ENCODE data around the gene GIGYF2. TPM values are rescaled to one million over a fixed set of nuclear protein-coding genes. Genes with fewer than 3 reads are reported as not detected.

The GIGYF2 gene
- total and polyA plus RNA-seq, 11 donors = 25.3 to 78.1 (median 56.5) TPM

DNA sequence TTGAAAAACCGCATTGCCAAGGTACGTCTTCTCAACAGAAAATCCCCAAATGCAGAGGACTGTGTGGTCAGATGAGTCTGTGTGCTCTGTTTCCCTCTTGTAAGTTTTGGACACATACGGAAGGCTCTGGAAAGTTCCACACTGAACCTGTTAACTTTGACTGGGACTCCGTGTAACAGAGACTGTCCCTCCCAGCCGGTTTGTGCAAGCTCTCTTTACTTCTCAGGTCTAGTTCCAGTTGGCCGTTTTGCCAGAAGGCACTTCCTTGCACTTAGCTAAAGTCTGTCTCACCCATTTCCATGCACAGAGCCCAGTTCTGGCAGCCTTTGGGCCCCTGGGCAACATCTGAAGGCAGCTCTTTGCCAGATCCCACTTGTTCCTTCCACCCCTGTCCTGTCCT lies 41.7 kb upstream of the GIGYF2 start:
- WGBS, 4 donors = 81 to 86% (median 81%) methylated on average over 6 of the region's 6 CpGs
- Histone ChIP-seq H3K27ac (no peak overlapping the region), H3K36me3 (no peaks in the 10 kb centered on the region), H3K4me1 (peaks cover 0 to 26% (median 9%) of the 10 kb centered on the region in 12 donors), H3K9me3 (no peaks in the 10 kb centered on the region), H3K27me3 (no peaks in the 10 kb centered on the region), H3K4me3 (no peak overlapping the region)
- TF ChIP-seq, protein P1, sequence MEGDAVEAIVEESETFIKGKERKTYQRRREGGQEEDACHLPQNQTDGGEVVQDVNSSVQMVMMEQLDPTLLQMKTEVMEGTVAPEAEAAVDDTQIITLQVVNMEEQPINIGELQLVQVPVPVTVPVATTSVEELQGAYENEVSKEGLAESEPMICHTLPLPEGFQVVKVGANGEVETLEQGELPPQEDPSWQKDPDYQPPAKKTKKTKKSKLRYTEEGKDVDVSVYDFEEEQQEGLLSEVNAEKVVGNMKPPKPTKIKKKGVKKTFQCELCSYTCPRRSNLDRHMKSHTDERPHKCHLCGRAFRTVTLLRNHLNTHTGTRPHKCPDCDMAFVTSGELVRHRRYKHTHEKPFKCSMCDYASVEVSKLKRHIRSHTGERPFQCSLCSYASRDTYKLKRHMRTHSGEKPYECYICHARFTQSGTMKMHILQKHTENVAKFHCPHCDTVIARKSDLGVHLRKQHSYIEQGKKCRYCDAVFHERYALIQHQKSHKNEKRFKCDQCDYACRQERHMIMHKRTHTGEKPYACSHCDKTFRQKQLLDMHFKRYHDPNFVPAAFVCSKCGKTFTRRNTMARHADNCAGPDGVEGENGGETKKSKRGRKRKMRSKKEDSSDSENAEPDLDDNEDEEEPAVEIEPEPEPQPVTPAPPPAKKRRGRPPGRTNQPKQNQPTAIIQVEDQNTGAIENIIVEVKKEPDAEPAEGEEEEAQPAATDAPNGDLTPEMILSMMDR (IDR thresholded peaks at IDR 0.05) = no peak
- no peak for TF ChIP-seq POLR2A (IDR thresholded peaks at IDR 0.05)
- DNase-seq (no peak), ATAC-seq (no peak)
- intact Hi-C loops (cut with DNase I) = no loop called here

DNA sequence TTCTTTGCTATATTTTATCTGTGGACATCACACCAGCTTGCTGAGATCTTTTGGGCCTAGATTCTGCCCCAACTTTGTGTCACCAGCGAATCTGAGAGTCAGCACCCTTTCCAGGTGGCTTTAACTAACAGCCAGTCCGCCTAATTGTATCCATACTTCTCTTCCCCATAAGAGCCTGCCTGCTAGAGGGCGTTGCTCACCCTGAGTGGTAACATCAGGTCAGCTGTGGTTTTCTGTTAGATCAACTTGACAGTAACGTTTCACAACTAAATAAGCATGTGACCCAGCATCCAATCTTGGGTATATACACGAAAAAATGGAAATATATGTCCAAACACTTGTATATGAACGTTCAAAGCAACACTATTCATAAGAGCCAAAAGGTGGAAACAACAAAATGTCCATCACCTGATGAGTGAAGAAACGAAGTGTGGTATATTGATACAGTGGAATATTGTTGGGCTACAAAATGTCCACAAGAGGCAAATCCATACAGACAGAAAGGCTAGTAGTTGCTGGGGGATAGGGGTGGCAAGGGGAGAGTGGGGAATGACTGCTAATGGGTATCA lies 38.8 kb upstream of the GIGYF2 start:
- Histone ChIP-seq H3K27ac (no peak overlapping the region), H3K4me3 (no peak overlapping the region), H3K9me3 (no peaks in the 10 kb centered on the region), H3K27me3 (no peaks in the 10 kb centered on the region), H3K4me1 (peaks cover 0 to 22% (median 7%) of the 10 kb centered on the region in 12 donors), H3K36me3 (peaks cover 0 to 6% (median 0%) of the 10 kb centered on the region in 9 donors)
- intact Hi-C loops (cut with DNase I) = no loop called here
- WGBS, 4 donors = 58 to 68% (median 62%) methylated on average over 7 of the region's 7 CpGs
- ATAC-seq = peak in 2 of 4 donors; percentile 45 to 58
- TF ChIP-seq POLR2A (IDR thresholded peaks at IDR 0.05) = no peak
- TF ChIP-seq, protein P1 (IDR thresholded peaks at IDR 0.05) = peak in 2 of 12 donors; percentile 12 to 29
- no peak for DNase-seq

DNA sequence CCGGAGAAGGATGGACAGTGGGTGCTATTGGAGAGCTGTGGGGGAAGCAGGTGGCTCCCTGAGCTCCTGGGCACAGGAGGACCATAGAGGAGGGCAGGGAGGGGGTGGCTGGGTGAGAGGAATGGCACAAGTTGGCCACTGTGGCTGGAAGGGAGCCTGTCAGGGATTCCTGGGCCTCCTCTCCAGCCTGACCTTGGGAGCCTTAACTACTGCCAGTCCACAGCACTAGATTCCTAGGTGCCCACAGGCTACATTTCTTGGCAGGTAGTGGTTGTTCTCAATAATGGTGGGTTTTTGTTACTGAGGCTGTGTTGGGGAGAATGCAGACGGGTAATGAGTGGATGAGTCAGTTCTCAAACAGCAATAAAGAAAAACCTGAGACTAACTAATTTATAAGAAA lies 37.8 kb upstream of the GIGYF2 start:
- TF ChIP-seq, protein P1 (IDR thresholded peaks at IDR 0.05) = no peak
- TF ChIP-seq POLR2A (IDR thresholded peaks at IDR 0.05) = no peak
- Histone ChIP-seq H3K9me3 (no peaks in the 10 kb centered on the region), H3K27me3 (no peaks in the 10 kb centered on the region), H3K4me3 (no peak overlapping the region), H3K4me1 (peaks cover 0 to 22% (median 6%) of the 10 kb centered on the region in 12 donors), H3K27ac (peak overlapping the region in 1 of 12 donors; percentile 45), H3K36me3 (peaks cover 0 to 15% (median 0%) of the 10 kb centered on the region in 9 donors)
- ATAC-seq = peak in 3 of 4 donors; percentile 47 to 82 (median 66)
- WGBS, 4 donors = 55 to 76% (median 68%) methylated on average over 2 of the region's 2 CpGs
- intact Hi-C loops (cut with DNase I) = no loop called here
- DNase-seq = no peak

DNA sequence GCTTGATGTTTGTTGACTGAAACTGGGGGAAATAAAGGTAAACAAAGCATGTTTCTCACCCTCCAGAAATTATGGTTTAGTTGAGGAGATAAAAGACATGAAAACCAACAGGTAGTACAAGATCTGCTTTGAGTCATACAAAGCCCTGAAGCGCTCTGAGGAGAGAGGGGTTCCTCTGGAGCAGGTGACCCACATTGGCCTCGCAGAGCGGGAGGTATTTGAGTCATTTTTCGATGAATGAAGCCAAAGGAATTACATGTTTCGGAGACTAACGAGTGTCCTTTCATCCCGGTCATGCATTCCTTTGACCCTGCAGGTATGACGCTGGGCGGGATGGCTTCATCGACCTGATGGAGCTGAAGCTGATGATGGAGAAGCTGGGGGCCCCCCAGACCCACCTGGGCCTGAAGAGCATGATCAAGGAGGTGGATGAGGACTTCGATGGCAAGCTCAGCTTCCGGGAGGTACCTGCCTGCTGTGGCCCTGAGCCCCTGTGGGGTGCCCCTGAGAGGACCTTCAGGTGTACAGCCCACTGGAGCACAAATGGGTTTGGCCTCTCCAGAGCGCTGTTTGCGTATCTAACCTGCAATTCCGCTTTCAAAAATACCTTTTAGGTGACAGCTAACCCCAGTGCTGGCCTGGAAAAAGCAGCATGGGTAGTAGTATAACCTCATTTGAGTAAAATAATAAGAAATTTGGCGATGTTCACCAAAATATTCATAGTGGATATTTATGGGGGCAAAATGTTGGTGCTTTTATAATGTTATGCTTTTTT lies 34.5 kb upstream of the GIGYF2 start:
- WGBS, 4 donors = 92 to 96% (median 93%) methylated on average over 16 of the region's 16 CpGs
- no peak for ATAC-seq
- Histone ChIP-seq H3K27me3 (no peaks in the 10 kb centered on the region), H3K36me3 (peaks cover 0 to 37% (median 0%) of the 10 kb centered on the region in 9 donors), H3K4me3 (no peak overlapping the region), H3K9me3 (no peaks in the 10 kb centered on the region), H3K27ac (no peak overlapping the region), H3K4me1 (peaks cover 0 to 28% (median 8%) of the 10 kb centered on the region in 12 donors)
- TF ChIP-seq POLR2A (IDR thresholded peaks at IDR 0.05) = no peak
- TF ChIP-seq, protein P1 (IDR thresholded peaks at IDR 0.05) = no peak
- no peak for DNase-seq
- intact Hi-C loops (cut with DNase I) = no loop called here

Data from heart left ventricle (tissue), 16 donors.